HG03095 (cell line): Measurements from ENCODE around the gene TRRAP.
"Not testable (repeated sequence)": the region's sequence is repeated elsewhere in the genome, so short reads cannot be mapped to it uniquely, and the experiment has no call there.

Experiments
- ATAC-seq: cut with Tn5 transposase; IDR thresholded peaks from one replicate; pipeline ENCODE4 v1.9.1; 2021; ENCODE audit warnings: moderate library complexity; ENCODE audit not compliant: unreplicated experiment

Gene TRRAP

GRCh38 chr7:98878365-98879197, at the start of gene TRRAP:
TSS of gene TRRAP (plus strand) at chr7:98878532. CDS start at chr7:98881151, 2,619 bp downstream.
- peak; percentile 57 for ATAC-seq

DNA sequence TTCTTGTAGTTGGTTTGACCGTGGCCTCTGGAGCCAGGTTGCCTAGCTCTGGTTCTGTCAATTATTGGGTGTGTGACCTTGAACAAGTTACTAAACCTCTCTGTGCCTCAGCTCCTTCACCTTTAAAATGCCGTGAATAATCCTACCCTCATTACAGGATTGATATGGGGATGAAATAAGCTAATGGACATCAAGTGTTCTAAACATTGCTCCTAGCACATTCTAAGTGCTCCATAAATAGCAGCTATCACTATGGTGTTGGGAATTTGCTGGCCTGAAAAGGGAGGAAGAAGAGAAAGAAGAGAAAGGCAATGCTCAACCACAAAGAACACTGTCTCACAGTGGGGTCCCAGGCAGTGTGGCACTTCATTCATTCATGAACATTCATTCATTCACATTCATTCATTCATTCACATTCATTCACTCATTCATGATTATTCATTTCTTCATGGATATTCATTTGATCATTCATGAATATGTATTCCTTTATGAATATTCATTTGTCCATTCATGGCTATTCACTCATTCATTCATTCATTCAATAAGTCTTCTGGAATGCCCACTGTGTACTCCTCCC, 47.3 kb upstream of the TRRAP start:
- no peak for ATAC-seq

- no peak for ATAC-seq
Observed at GRCh38 chr7:98831641-98832221, 46.6 kb upstream of the TRRAP start.

- no peak for ATAC-seq
Observed at GRCh38 chr7:98833022-98833421, 45.3 kb upstream of the TRRAP start.

DNA sequence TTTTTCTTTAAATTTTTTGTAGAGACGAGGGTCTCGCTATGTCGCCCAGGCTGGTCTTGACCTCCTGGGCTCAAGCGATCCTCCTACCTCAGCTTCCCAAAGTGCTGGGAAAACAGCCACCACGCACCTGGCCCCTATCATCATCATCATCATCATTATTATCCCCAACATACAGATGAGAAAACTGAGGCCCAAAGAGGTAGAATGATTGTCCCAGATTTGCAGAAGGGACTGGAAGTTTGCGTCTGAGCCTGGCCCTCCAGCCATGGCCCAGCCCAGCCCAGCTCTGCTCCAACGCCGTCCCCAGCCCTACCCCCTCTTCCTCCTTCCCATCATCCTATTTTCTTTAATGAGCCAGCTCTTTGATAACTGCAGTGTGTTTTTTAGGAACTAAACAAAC, 43.4 kb upstream of the TRRAP start:
- ATAC-seq: no peak

- no peak for ATAC-seq
Observed at GRCh38 chr7:98836811-98837629, 41.3 kb upstream of the TRRAP start.

GRCh38 chr7:98837630-98837972, 40.7 kb upstream of the TRRAP start:
- no peak for ATAC-seq

DNA sequence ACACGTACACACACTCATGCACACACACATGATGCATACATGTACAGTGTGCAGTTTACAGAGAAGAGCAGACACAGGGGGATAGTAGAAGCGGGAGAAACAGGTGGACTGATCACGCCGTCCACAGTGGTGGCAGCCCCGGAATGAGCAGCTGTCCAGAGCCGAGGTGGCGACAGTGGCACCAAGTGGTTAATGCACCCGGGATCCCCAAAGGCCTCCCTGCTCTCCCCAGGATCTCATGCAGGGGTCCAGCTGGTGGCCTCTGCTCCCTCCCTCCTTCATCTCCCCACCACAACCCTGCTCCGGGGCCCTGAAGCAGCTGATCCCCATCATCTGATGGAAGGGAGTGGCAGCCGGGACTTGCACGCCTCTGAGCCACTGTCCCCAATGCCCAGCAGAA, 38.2 kb upstream of the TRRAP start:
- no peak for ATAC-seq

DNA sequence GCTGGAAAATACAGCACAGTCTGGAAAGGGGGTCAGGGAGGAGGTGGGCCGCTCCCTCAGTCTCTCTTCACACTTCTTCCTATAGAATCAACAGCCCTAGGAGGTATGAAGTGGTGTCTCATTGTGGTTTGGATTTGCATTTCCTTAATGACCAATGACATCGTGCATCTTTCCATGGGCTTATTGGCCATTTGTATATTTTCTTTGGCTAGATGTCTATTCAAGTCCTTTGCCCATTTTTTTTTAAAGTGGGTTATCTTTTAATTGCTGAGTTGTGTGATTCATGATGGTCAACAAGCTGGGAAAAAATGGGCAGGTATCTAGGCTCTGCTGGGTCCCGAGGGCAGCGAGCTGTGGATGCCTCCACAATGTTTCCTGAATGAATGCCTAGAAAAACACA, 37.6 kb upstream of the TRRAP start:
- ATAC-seq: no peak

DNA sequence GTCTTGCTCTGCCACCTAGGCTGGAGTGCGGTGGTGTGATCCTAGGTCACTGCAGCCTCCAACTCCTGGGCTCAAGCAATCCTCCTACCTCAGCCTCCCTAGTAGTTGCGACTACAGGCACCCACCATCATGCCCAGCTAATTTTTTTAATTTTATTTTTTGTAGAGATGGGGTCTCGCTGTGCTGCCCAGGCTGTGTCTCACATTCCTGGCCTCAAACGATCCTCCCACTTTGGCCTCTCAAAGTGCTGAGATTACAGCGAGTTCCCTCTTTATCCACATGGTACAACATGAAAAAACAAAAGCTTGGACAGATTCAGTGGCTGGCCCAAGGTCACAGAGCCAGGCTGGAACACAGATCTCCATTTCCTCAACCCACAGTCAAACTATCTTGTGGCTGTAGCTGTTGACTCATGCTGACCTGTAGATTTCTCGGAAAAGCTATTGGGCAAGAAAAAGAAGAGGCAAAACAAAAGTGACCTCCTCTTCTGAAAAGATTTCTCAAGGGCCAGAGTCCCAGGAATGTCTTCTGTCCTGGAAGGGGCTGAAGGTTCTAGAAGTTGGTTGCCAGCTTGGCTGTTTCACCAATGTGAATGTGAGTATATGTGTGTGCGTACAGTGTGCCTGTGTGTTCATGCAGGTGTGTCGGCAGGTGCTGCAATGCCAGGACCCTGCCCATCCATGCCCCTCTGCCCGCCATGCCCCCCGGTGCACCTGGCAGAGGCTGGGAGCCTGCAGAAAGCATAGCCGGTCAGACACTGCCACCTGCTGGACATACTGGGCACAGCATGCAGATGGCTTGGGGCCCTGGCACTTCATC, 36.9 kb upstream of the TRRAP start:
- ATAC-seq: peak; percentile 49

DNA sequence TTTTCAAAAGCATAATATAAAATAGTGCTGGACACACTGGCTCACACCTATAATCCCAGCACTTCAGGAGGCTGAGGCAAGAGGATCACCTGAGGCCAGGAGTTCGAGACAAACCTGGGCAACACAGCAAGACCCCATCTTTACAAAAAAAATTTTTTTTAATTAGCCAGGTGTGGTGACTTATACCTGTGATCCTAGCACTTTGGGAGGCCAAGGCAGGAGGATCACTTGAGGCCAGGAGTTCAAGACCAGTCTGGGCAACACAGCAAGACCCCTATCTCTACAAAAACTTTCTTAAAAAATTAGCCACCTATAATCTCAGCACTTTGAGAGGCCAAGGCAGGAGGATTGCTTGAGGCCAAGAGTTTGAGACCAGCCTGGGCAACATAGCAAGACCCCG, 35.8 kb upstream of the TRRAP start:
- not testable (repeated sequence) for ATAC-seq

GRCh38 chr7:98848918-98849317, 29.4 kb upstream of the TRRAP start:
- no peak for ATAC-seq

GRCh38 chr7:98852826-98853225, 25.5 kb upstream of the TRRAP start:
- ATAC-seq: no peak

GRCh38 chr7:98855610-98856422, 22.5 kb upstream of the TRRAP start:
- no peak for ATAC-seq

- no peak for ATAC-seq
Observed at GRCh38 chr7:98860071-98860470, 18.3 kb upstream of the TRRAP start.

DNA sequence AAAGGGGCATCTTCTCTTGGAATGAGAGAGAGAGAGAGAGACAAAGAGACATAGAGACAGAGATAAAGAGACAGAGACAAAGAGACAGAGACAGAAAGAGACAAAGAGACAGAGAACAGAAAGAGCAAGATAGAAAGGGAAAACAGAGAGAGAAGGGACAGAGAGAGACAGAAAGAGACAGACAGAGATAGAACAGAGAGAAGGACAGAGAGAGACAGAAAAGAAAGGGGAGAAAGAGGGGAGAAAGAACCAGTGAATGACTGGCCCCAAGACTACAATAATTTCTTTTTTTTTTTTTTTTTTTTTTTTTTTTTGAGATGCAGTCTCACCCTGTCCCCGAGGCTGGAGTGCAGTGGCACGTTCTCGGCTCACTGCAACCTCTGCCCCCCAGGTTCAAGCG, 16.1 kb upstream of the TRRAP start:
- ATAC-seq: no peak

GRCh38 chr7:98862716-98863420, 15.5 kb upstream of the TRRAP start:
- ATAC-seq: no peak

- no peak for ATAC-seq
Observed at GRCh38 chr7:98863601-98864000, 14.7 kb upstream of the TRRAP start.
